Brain pericyte (primary cell): ENCODE results near the gene UGT2B28.
"Not testable (repeated sequence)": the region's sequence is repeated elsewhere in the genome, so short reads cannot be mapped to it uniquely, and the experiment has no call there.

Source experiments
- DNase-seq: peaks from one replicate; pipeline ENCODE4 v3.0.0-alpha.2; 2012; ENCODE audit warnings: low read depth, low spot score

The UGT2B28 gene

DNA sequence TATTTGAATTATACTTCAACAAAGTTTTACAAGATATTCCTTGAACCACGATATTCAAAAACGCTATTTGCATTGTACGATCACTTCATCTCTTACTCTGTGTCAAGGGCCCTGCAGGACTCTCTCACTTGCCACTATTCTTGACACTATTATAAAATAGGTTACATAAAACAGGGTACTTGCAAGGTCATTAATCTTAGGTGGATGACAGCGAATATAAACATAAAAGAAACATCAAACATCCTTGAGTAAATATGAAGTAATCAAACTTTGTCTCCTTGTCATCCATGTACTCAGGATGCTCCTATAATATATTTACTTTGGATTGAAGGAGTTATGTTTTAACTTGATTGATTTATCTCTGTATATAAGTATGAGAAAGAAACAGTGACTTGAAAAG lies at the start of gene UGT2B28:
TSS of gene UGT2B28 (plus strand) at position 395 of the 400 bp plus-strand sequence. CDS start 26 bp downstream, outside the sequence.
- DNase-seq, result not testable (repeated sequence)

DNA sequence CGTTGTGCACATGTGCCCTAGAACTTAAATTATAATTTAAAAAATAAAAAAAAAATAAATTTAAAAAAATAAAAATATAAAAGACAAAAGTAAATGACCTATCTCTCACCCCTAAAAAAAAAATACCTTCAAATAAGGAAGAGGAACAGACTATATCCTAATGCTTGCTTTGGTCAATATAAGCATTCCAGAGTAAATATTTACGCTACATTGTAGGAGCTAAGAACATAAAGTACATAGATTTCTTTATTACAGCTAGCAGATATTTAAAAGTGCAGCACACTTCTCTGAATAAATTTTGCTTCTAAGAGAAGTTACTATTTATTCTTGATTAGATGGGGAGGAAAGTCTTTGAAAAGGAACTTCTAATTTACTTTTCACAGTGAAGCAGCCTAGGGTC lies 41.2 kb upstream of the UGT2B28 start:
- DNase-seq, result no peak

DNA sequence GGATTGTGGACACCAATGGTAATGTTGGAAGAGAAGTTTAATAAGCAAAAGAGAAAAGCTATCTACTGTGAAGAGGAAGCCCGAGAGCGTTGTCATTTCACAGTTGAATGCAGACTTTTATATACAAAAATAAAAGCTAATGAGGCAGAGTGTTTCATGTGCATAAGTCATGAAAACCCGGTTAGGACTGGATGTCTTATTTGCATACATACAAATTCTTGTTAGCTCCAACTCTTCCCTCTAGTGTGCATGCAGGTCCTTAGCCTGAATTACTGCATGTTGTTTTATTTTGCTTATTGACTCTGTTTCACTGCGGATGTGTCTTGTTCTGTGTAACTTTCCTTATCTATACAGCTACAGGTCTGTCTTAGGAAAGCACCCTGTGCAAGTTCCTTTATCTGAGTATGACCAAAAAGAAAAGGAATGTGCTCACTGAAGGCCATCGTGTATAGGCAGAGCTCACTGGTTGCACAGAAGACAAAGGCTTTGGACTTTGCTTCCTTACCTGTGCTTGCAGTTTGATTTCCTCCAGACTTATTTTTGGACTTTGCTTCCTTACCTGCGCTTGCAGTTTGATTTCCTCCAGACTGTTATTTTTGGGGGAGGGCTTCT lies 40.6 kb upstream of the UGT2B28 start:
- DNase-seq, result no peak

GRCh38 chr4:69240787-69241186 lies 39.5 kb upstream of the UGT2B28 start:
- DNase-seq, result not testable (repeated sequence)

DNA sequence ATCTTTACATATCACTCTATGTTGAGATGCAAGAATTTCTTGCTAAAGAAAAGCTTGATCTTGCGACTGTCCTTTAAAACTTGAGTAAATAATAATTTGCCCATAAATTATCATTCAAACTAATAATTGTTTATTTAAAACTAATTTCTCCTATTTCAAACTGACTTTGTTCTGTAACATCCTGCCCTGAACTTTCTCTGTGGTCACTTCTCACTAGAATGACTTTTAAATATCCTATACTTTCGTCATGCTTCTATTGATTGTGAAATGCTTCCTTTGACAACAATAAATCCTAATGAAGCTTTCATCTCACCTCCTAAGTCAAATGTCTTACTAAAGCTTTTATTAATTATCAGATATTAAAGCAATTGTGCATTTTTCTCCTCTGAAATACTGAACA lies 38.5 kb upstream of the UGT2B28 start:
- not testable (repeated sequence) for DNase-seq

DNA sequence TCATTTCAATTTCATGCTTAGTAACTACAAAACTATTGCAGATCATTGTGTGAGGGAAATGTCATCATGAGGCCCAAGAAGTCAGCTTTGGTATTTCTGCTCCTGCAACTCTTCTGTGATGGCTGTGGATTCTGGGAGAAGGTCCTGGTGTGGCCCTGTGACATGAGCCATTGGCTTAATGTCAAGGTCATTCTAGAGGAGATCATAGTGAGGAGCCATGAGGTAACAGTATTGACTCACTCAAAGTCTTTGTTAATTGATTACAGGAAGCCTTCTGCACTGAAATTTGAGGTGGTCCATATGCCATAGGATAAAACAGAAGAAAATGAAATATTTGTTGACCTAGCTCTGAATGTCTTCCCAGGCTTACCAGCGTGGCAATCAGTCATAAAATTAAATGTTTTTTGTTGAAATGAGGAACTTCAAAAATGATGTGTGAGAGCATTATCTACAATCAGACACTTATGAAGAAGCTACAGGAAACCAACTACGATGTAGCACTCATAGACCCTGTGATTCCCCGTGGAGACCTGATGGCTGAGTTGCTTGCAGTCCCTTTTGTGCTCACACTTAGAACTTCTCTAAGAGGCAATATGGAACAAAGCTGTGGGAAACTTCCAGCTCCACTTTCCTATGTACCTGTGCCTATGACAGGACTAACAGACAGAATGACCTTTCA lies 37.6 kb upstream of the UGT2B28 start:
- not testable (repeated sequence) for DNase-seq

DNA sequence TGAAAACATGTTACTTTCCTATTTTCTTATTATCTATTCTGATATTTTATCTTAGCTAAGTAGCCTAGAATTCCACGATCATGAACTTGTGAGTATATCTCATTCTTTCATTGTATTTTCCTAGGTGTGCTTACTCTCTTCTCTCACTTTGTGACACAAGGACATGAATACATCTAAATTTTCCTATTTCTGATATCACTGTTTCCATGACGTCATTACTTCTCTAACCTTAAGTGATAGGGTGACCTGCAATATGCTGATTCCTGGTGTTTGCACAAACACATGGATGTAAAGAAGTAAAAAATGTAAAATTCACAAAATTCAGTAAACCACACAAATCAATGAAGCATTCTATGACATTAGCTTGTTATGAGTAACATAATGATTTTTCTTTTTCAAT lies 29.4 kb upstream of the UGT2B28 start:
- not testable (repeated sequence) for DNase-seq

DNA sequence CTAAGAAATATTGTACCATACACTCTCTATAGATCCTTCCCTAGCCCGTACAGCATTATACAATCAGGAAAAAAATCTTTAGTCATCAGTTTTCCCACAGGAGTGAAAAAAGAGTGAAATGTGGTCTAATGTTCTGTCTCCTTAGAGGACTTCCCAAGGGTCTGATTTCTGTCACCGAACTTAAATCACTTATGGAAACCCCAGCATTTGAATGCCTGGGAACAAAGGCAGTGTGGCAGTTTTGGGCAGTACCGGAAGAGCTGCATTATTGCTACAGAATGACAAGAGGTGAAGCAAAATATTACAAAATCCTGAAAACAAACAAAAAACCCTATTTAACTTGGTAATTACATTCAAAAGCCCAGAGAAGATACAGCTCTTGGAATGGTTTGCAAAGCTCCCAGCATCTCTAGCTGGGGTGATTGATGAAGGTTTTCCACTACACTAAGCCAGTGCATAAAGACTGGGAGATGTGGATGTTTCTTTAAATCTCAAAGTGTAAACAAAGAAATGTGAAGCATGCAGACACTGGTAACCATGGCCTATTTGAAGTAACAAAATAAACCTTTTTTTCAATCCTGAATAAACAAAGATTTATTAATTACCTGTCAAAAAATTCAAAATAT lies 27.0 kb upstream of the UGT2B28 start:
- DNase-seq, result not testable (repeated sequence)

- not testable (repeated sequence) for DNase-seq
Observed at GRCh38 chr4:69268612-69269011, 11.7 kb upstream of the UGT2B28 start.

DNA sequence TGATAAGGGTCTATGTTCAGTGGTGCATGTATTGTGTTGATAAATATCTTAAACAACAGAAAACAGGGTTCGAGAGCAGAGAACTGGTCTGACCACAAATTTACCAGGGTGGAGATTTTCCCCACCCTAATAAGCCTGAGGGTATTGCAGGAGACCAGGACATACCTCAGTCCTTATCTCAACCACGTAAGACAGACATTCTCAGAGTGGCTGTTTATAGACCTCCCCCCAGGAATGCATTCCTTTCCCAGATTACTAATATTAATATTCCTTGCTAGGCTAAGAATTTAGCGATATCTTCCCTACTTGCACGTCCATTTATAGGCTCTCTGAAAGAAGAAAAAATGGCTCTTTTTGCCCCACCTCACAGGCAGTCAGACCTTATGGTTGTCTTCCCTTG lies 16.1 kb downstream of the UGT2B28 start:
- not testable (repeated sequence) for DNase-seq

GRCh38 chr4:69308426-69309033 lies 28.3 kb downstream of the UGT2B28 start:
- not testable (repeated sequence) for DNase-seq

- DNase-seq, result not testable (repeated sequence)
Observed at GRCh38 chr4:69309549-69310076, 29.3 kb downstream of the UGT2B28 start.

DNA sequence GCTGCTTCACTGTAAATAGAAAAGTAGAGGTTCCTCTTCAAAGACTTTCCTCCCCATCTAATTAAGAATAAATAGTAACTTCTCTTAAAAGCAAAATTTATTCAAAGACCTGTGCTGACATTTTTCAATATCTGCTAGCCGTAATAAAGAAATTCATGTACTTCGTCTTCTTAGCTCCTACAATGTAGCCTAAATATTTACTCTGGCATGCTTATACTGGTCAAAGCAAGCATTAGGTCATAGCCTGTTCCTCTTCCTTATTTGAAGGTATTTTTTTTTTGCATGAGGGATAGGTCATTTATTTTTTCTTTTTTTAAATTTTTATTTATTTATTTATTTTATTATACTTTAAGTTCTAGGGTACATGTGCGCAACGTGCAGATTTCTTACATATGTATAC lies 30.0 kb downstream of the UGT2B28 start:
- DNase-seq, result not testable (repeated sequence)

- not testable (repeated sequence) for DNase-seq
Observed at GRCh38 chr4:69317669-69318298, 37.5 kb downstream of the UGT2B28 start.

GRCh38 chr4:69321153-69321729 lies 41.0 kb downstream of the UGT2B28 start:
- no peak for DNase-seq

GRCh38 chr4:69322055-69322454 lies 41.8 kb downstream of the UGT2B28 start:
- no peak for DNase-seq

DNA sequence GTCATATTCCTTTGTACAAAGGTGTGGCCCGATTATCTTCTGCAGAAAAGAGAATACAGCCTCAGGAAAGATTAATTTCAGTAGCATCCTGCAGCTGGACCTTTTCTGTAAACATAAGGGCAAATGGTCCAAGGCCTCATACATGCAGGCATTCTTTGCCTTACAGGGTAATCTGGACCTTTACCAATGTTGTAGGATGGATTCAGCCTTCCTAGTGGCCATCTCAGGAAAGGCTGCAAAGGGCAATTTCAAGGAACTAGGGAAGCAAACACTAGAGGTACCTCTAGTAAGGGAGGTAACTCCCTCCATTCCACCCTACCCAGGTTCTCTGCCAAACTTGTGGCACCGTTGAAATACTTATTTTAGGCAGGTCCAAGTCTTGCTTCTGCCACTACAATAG lies 43.0 kb downstream of the UGT2B28 start:
- DNase-seq, result no peak

- DNase-seq, result no peak
Observed at GRCh38 chr4:69330345-69331047, 50.2 kb downstream of the UGT2B28 start.

DNA sequence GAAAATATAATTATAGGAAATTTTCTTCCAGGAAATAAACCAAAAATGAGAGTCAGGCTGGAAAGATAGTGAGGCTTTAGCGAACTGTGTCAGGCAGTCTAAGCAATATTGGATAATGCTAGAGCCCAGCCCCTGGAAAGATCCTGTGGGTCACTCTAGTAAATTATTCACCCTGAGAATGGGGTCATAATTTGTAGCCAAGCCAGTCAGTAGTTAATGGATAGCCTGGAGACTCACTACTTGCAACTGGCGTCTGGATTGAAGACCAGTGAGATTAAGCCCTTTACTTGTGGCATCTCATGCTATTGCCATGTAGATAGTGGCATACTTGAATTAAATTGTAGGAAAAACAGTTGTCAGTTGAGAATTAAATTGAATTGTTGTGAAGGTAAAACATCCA lies 51.0 kb downstream of the UGT2B28 start:
- not testable (repeated sequence) for DNase-seq

GRCh38 chr4:69335485-69335884 lies 55.2 kb downstream of the UGT2B28 start:
- not testable (repeated sequence) for DNase-seq

GRCh38 chr4:69343114-69343513 lies 62.8 kb downstream of the UGT2B28 start:
- DNase-seq, result not testable (repeated sequence)
